Measurements from ENCODE around the gene DAZL.
"Not testable (repeated sequence)": the region's sequence is repeated elsewhere in the genome, so short reads cannot be mapped to it uniquely, and the experiment has no call there.

DAZL gene, protein sequence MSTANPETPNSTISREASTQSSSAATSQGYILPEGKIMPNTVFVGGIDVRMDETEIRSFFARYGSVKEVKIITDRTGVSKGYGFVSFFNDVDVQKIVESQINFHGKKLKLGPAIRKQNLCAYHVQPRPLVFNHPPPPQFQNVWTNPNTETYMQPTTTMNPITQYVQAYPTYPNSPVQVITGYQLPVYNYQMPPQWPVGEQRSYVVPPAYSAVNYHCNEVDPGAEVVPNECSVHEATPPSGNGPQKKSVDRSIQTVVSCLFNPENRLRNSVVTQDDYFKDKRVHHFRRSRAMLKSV

DNA sequence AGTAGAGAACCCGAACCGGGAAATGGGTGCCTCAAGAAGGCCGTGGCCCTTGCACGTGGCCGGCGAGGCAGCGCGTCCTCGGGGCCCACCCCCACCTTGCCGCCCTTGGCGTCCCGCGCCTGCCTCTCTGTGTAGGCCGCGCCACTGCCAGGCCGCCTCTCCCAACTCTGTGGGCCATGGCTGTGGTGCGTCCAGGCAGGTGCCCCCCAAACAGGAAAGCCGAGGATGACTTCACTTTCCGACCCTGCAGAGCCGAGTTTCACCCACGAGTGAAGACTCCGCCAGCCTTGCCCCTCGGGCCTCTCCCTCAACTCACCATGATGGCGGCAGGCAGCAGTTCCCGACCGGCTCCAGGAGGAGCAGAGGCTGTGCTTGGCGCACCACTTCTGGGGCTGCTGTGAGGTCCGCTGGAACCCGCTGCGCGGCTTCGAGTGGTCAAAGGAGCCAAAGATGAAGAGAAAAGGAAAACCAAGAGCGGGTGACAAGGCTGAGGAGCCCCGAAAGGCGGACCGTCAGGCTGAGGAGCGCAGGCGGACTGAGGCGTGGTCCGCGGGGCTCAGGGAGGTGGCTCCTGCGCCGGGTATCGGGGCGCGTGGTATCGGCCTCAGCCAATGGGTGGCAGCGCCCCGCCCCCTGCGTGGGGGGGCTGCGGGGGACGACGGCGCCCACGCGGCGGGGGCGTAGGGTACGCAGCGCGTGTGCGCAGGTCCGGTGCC is at the start of gene DAZL:
Gene DAZL, minus strand, starts transcription at position 537 of the 716 bp plus-strand sequence. Its CDS starts 218 bp downstream, at position 319.
- no peak for DNase-seq (ENCODE audit: low read depth)

GRCh38 chr3:16654976-16655375 is 49.8 kb upstream of the DAZL start:
- no peak for DNase-seq (ENCODE audit: low read depth)

GRCh38 chr3:16653712-16654111 is 48.5 kb upstream of the DAZL start:
- no peak for DNase-seq (ENCODE audit: low read depth)

GRCh38 chr3:16647668-16648067 is 42.4 kb upstream of the DAZL start:
- DNase-seq (ENCODE audit: low read depth): no peak

DNA sequence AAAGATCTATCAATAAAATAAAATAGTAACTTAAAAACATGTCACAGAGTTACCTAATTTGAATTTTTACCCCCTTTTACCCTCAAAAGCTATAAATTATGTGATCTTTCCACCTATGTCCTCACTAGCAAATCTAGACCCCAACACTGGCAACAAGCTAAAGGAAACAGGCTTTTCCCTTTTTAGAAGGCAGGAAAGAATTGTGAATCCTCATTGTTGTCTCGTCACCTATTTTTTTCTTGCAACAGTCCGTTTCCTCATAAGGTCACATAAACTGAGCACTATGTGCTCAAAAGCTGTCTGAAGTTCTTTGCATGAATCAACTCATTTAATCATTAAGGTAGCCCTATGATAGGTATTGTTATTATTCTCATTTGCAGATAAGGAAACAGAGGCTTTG is 34.6 kb upstream of the DAZL start:
- no peak for DNase-seq (ENCODE audit: low read depth)

DNA sequence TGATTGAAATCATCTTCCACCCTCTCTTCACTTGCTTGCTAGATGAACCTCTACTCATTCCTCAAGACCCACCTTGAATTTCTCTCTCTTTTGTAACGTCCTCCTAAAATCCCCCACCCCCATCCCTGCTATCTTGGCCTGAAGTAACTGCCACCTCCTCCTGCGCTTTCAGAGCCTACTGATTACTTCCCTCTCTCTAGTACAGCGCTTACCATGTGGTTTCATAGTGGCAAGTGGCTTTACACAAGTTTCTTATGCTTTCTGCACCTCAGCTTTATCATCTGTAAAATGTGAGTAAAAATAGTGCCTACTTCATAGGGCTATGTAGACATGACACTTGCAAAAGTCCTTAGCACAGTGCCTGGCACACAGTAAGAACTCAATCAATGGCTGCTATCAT is 28.7 kb upstream of the DAZL start:
- DNase-seq (ENCODE audit: low read depth): no peak

DNA sequence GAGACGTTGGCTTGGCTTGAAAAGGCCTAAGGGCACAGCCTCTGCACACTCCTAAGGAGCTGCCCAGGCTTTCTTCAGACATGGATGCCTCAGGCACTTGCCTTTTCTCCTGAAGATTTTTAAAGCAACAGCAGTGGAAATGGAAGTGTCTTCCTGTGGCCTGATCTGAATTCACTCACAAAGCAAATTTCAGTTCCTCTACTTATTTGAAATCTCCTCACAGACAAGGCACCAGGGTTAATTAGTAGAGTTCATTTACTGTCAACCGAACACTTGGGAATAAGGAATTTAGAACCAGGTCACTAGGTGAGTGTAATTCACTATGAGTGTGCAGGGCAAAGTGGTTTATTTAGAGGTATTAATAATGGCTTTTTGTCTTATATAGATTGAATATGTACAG is 27.2 kb upstream of the DAZL start:
- DNase-seq (ENCODE audit: low read depth): no peak

GRCh38 chr3:16618721-16619120 is 13.5 kb upstream of the DAZL start:
- peak; percentile 77 for DNase-seq (ENCODE audit: low read depth)

DNA sequence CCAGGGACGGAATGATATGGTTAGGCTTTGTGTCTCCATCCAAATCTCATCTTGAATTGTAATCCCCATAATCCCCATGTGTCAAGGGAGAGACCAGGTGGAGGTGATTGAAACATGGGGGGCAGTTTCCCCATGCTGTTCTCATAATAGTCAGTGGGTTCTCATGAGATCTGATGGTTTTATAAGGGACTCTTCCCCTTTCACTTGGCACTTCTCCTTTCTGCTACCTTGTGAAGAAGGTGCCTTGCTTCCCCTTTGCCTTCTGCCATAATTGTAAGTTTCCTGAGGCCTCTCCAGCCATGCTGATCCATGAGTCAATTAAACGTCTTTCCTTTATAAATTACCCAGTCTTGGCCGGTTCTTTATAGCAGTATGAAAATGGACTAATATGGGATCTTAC is 11.9 kb upstream of the DAZL start:
- not testable (repeated sequence) for DNase-seq (ENCODE audit: low read depth)

DNA sequence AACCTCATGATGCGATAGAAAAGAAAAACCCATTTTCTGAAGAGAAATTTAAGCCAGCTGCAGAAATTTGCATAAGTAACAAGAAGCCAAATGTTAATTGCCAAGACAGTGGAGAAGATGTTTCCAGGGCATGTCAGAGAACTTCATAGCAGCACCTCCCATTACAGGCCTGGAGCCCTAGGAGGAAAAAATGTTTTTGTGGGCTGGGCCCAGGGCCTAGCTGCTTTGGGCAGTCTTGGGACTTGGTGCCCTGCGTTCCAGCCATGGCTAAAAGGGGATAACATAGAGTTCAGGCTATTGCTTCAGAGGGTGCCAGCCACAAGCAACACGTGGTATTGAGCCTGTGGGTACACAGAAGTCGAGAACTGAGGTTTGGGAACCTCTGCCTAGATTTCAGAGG is 10.9 kb upstream of the DAZL start:
- DNase-seq (ENCODE audit: low read depth): no peak

DNA sequence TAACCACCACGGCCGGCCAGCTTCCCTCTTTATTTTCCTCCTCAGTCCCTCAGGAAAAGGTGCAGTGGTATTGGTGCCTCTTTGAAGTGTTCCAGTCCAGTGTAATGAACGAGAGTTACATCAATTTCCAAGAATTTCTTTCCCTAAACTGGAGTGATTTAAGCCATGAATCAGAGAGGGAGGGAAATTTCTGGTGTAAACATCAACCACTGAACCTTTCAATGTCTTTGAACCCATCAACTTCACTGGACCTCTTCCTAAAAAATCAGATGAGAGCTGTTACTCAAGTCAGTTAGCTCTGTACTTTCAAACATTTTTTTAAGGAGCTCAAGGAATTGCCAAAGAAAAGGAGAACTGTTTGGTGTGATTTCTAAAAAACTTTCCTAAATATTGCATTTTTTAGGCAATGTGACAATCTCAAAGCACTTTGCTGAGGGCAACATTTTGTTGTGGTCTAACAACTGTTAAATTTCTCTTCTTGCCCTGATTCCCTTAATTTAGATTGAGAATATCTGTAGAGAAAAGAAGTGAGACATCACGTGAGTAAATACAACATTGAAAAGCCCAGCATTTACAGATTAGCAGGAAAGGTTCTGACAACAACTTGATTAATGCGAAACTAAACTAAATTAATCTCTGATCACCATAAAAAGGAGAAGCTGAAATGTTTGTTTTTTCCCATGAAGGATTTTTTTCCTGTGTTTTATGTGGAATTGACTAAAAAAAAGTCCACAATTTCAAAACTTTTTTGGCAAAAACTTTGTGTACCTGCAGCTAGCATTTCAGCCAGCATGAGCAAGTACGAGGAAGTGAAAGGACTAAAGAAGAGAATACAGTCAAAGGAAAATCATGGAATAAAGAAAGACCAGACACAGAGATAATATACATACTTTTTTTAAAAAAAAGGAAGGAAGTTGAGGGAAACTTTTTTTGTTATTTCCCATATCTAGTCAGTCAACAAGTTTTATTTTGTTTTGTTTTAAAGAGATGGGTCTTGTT is 9.1 kb upstream of the DAZL start:
- no peak for DNase-seq (ENCODE audit: low read depth)

GRCh38 chr3:16609927-16610580 is 4.8 kb upstream of the DAZL start:
- DNase-seq (ENCODE audit: low read depth): no peak

DNA sequence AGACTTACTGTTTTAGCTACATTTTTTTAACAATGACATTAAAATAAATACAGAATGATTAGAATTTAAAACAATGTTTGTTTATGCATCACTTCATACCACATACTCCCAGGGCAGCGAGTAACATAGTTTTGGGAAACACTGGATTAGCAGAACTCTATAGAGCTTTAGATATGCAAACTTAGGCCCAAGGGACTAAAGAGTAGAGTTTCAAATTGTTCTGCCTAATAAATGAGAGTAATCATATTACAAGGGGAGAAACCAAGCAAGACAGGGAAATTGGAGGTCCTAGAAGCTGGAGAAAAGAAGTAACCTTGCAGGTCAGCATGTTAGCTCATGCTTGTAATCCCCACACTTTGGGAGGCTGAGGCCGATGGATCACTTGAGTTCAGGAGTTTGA is 3.6 kb upstream of the DAZL start:
- no peak for DNase-seq (ENCODE audit: low read depth)

GRCh38 chr3:16607718-16608117 is 2.5 kb upstream of the DAZL start:
- no peak for DNase-seq (ENCODE audit: low read depth)

- peak; percentile 33 for DNase-seq (ENCODE audit: low read depth)
Measured at GRCh38 chr3:16606398-16606797, 1.2 kb upstream of the DAZL start.

DNA sequence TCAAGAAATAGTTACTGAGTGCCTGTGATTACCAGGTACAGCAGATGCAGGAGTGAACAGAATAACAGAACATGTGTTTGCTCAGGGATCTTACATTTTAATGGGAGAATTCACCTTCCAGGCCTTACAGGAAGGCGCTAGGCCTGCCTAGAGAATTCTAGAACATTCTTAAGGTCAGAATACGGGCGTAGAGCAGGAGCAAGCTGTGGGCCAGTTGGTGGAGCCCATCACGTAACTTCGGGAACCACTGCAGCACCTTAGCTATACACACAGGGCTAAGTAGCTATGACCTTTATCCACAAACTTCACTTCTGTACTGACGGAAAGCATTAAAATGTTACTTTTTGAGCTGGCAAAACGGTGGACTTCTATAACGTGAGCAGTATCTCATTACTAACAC is 743 bp upstream of the DAZL start:
- DNase-seq (ENCODE audit: low read depth): no peak

- DNase-seq (ENCODE audit: low read depth): no peak
Measured at GRCh38 chr3:16604433-16604832, 790 bp downstream of the DAZL start.

GRCh38 chr3:16601537-16602005 is 3.7 kb downstream of the DAZL start:
- no peak for DNase-seq (ENCODE audit: low read depth)

GRCh38 chr3:16600780-16601536 is 4.3 kb downstream of the DAZL start:
- peak; percentile 78 for DNase-seq (ENCODE audit: low read depth)

- no peak for DNase-seq (ENCODE audit: low read depth)
Measured at GRCh38 chr3:16599694-16600093, 5.5 kb downstream of the DAZL start.
